Measurements from ENCODE around the gene RASSF4.

Gene RASSF4

DNA sequence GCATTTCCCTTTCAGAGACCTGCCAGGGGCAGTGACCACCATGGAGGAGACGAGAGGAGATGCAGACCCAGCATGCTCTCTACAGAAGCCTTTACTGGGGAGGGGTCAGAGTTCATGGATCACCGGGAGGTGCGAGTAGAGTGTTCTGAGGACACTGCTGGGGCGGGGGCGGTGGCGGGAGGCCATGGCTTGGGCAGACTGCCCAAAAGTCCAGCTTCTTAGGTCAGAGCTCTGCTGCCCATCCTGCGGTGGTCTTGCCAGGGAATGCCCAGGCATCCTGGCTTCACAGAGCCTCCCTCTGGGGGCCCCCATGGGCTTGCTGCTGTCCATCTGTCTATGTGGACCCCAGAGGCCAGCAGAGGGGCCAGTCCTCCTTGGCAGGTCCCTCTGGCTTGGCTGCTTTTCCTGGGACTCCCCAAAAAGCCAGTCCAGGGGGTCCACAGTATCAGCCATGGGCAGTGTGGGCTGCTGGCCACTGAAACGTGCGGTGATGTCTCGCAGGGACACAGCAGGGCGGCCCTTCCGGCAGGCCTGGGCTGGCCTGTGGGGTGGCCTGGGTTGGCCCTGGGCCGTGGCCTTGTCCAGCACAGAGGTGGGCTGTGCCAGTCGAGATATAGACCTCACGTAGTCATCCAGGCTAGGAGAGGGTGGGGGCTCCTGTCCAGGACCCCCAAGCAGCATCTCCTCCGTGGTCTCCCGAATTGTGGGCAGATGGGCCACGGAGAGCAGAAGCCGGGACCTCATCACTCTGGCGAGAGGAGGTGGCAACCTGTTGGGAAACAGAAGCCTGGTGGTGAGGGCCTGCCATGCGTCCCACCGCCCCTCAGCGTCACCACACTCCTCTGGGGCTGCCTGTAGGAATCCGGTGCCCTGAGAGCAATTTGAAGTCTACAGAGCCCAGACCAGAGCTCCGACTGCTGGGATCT, 17.9 kb downstream of the RASSF4 start:
- DNase-seq = no peak

DNA sequence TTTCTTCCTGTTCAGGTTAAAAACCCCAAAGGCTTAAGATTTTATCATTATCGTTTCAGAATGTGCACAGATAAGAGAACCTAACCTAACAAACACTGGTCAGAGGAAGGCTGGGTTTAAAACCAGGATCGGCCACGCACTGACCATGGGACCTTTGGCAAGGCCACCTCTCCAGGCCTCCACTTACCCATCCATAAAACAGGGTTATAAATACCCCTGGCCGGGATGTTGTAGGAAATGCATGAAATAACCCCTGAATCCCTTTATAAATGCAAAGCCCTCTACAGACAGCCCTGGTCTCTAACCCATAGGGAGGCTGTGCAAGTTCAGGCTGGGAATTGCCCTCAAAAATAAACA, 18.6 kb downstream of the RASSF4 start:
- no peak for DNase-seq

DNA sequence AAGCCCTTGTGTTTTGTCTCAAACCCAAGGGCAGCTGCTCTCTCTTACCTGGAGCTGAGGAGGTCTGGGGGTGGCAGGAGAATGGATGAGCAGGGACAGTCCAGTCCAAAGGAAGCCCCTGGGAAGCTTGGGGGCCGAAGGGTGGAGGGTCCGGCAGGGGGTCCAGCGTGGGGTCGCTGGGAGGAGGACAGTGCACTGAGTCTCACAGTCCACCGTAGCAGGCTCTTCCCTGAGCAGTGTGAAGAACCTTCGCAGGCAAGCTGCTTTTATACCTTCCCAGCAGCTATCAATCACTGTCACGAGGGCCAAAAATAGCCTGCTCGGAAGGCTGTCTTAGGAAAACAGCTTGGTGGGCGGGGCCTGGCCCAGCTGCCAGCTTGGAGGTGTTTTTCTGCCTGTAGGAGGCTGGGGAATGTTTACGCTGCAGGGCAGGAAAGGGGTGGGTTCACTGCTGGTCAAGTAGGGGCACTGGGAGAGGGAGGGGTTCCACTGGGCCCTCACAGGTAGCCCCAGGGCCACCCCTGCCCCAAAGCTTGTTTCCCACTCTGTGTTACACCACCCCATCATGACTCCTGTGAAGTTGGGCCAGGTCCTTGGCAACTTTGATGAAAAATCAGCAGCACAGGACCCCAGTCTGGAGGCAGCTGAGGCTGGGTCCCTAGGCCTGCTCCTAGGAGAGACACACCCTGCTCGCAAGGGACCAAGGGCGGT, 19.1 kb downstream of the RASSF4 start, which contains the start of gene DEPP1:
DEPP1 (minus strand) TSS at position 240 of the 711 bp plus-strand sequence. CDS start 779 bp downstream, outside the sequence.
- DNase-seq = no peak

DNA sequence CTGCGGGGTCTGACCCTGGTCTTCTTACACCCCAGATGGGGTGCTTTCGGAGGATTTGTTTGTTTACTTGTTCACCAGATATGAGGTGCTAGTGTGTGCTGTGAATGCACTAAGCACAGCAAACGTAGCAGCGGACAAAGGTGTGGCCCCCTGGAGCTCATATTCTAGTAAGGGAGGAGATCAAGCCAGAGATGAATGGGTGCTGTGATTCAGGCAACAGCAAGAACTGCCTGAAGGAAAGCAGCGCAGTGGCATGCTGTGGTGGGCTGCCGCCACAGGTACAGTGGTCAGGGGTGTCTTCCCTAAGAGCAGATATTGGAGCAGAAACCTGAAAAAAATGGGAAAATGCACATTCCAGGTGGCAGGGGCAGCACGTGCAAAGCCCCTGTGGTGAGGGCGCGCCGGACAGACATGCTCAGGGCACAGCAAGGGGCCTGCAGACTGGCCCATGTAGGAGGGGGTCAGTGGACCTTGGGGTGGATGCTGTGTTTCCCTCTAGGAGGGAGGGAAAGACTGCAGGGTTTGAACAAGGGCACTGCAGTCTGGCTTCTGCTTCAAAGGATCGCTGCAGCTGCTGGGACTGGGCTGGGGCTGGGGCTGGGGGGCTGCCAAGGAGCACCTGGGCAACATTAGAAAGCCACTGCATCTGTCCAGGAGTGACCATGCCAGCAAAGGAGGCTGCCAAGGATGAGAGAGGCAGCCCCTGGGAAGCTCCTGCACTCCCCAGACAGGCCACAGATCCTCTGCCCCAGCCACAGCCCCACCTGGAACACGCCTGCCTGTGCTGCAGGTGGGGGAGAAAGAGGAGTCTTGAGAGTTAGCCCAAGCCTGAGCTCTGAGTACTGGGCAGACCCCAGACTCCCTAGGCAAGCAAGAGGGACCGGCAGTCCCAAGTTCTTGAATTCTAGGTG, 19.9 kb downstream of the RASSF4 start:
- no peak for DNase-seq

DNA sequence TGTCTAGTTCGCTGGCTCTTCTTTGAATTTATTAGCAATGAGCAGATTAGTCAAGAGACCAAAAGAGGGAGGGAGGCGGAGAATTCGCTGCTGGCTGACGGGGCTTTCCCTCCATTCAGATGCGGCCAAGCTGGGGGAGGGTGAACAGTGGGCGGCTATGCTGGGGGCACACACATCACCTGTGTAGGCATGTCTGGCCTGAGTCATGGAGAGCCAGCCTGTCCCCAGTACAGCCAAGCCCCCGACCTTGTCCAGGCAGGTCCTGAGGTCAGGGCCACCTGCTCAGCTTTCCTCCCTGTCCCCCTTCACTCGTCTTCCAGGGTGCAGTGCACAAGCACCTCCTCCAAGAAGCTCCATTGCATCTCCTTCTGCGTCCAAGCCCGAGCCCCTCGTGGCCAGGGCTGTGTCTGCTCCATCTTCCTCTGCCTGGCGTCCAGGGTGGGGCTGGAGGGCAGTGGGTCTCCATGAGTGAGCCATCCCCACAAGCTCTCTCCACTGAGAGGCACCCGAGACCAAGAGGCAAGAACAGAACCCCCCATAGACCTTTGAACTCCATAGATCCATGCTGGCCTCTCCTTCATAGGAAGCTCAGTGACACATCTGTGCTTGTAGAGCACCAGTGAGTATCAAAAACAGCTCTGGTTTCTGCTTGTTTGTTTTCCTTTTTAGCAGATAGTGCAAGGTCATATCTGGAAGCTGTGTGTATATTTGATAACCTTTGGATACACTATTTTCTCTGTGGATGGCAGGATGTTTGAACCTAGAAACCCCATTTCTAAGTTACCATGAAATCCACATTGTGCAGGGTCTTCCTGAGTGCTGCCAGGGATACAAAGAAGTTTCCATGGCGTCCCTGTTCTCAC, 20.9 kb downstream of the RASSF4 start:
- DNase-seq = no peak

DNA sequence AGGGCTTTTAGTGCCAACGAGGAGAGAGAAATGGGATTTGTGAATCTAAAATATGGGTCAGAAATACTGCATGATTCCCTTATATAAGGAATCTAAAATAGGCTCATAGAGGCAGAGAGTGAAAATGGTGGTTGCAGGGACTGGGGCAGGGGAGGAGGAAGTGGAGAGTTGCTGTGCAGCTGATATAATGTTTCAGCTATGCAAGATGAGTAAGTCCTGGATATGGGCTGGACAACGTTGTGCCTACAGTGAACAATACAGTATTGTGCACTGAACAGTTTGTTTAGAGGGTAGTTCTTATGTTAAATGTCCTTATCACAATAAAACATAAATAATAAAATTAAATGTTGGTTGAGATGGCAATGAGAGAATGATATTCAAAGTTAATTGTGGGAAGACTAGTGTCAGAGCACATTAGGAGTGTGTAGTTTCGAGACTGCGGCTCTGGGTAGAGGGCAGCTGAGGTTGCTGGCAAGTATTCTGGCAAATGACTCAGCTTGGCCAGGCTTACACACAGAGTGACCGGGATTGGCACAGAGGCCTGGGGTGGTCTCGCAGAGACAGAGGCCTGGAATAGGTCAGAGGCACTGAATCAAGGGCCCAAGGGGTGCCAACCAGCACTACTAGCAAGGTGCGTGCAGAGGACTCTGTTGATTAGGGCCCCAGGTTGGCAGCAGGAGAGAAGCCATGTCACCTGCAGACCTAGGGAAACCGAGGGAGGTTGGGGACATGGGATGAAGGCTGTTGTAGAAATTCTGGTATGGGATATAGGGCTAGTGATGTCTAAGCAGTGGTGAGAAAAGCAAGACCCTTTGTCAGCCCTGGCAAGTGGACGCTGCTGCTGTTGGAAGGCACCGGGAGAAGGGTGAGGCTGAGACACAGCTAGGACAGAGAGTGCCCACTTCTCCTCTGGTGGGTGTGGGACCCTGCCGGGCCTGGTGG, 21.8 kb downstream of the RASSF4 start:
- no peak for DNase-seq

DNA sequence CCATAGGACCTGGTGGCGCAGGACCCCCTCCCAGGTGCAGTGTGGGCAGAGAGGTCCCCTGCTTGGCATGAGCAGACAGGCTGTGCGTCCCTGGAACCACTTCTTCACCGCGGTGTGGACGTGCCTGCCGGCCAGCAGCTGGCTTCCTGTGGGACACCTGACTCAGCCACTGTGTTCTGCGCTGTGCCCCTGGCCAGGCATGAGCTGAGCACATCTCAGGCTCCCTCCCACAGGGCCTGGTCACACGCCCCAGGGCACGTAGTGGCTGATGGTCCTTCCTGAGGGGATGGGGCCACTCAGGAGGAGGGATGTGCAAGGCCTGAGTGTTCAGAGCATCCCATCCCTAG, 22.5 kb downstream of the RASSF4 start:
- DNase-seq = no peak

DNA sequence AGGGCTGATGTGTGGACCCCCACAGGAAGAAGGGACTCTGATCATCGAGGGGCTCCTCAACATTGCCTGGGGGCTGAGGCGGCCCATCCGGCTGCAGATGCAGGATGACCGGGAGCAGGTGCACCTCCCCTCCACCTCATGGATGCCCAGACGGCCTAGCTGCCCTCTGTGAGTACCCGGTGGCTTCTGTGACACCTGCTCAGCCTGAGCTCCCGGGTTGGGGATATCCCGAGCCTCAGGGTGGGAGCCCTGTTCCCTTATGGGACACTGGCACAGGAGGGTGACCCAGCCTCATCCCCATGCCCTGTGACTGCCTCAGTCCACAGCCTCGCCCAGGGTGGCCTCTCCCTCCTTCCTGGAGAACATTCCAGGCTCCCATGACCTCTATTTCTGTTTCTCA, 22.9 kb downstream of the RASSF4 start:
- DNase-seq = no peak

DNA sequence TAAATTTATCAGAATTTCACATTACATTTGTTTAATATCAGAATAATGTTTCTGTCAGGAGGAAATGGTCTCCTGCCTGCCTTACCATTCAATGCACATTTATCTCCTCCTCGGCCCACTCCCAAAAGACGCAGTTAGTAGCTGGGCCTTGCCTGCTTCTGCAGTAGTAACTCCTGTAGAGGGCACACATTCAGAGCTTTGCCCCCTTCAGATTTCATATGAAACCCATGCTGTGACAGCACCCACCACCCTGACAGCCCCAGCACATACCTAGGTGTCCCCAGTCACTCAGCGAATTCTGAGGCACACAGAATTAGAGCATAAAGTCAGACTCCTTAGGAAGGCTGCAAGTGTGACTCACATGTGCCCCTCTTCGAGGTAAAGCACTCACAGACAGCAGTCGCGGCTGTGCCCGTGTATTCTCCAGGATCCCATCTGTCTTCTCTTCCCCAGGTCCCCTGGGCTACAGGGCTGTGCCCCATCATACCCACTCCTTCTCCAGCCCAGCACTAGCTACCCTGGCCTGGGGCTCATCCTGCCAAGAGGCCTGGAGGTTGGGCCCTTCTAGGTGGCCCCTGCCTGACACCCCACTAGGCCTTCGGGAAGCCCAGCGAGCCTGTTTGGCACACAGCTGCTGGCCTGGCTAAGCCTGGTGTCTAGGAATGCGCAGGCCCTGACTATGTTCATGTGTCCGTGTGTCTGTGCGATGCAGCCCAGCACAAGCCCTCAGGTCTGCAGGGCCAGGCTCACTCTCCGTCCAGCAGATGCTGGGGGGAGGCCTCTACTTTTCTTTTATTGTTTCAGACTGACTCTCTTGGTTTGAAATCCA, 23.7 kb downstream of the RASSF4 start:
- no peak for DNase-seq

DNA sequence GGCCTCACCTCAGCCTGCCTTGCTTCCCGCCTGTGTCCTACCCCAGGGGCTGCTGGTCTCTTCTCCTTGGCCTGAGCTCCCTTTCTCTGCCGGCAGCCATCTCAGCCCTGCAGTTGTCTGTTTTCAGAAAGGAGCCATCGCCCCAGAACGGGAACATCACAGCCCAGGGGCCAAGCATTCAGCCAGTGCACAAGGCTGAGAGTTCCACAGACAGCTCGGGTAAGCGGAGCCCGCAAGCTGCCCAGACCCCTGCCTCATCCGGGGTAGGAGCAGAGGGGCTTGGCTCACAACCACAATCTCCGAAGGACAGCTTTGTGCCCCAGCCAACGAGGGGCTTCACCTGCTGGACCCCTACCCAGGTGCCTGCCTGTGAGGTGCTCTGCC, 24.3 kb downstream of the RASSF4 start:
- no peak for DNase-seq

DNA sequence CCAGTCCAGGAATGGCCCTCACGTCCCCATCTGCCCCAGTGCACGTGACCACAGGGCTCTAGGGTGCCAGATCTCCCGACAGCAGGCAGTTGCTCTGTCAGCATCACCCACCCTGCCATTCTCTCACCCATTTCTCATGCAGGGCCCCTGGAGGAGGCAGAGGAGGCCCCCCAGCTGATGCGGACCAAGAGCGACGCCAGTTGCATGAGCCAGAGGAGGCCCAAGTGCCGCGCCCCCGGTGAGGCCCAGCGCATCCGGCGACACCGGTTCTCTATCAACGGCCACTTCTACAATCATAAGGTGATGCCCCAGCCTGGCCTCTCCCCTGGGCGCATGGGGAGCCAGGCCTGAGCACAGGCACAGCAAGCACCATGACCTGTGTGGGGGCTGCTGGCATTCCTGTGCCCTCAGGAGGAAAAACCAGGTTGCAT, 25.1 kb downstream of the RASSF4 start:
- no peak for DNase-seq

DNA sequence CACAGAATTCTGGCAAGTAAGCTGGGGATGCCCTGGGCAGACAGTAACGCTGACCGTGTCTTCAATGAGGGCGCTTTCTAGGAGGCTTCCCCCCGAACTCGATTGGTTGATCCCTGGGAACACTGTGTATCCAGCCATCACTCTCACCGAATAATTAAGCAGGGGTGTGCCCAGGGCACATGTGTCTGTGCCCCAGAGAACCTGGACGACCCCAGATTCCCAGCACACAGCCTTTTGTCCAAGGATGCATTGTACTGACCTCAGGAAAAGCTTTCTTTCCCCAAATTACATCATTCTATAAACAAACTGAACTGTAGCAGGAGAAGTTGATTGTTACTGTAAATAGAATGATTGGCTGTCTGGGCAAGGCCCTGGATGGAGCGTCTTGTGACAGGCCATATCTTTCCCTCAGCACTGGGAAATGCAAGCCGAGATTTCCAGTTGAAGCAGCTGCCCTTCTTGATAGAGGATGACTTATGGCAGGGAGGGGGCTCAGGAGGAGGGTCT, 25.6 kb downstream of the RASSF4 start:
- DNase-seq = no peak

DNA sequence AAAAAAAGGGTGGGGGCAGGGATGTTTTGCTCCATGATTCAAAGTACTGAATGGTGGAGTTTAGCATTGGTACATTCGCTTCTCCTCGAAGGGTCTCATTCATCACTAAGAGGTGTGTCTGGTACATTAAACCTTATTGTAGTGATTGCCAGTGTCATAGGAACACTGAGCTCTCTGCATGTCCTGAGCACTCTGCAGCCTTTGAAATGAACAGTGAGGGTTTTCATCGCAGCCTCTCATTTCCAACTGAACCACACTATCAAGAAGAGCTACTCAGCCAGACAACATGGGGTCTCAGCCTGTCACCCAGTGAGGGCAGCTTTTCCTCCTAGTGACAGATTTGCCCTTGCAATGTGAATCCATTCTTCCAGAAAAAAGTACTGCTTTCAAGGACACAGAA, 26.6 kb downstream of the RASSF4 start:
- DNase-seq = no peak

DNA sequence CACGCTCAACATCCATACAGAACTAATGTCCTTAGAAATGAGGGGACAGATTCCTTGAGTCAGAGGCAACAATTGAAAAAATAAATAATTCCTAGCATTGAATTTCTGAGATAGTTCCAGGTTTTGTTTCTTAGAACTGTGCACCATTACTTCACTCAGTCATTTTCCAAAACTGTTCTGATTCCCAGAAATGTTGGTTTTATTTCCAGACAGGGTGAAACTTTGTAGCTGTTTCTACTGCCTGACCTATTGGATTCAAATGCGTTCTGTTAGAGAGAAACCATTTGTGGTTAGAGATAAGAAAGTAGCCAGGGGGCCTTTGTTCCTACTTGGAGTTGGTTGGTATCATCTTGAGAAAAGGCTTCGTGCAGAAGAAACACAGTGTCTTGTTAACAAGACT, 27.1 kb downstream of the RASSF4 start:
- no peak for DNase-seq

DNA sequence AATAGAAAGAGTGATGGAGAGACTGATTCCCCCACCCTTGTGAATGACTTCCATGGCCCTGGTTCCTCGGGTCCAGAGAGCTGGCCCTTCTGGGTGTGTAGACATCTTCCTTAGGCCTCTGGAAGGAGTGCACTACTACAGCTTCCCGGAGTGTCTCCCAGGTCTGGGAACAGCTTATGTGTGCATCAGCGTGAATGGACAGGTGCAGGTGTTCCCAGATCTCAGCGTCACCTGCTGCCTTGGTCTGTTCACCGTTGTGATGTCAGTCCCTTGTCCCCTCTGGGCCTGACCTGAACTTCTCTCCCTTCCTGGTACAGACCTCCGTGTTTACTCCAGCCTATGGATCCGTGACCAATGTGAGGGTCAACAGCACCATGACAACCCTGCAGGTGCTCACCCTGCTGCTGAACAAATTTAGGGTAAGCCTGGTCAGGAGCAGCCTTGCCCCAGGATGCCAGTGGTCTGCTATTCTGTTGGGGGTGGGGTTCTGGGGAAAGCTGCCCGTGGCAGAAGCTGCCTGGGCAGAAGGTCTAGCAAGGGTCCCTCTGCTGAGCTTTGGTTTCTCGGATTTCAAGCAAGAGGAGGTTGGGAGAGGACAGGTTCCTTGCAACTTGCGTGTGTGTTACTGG, 29.5 kb downstream of the RASSF4 start:
- DNase-seq = no peak

DNA sequence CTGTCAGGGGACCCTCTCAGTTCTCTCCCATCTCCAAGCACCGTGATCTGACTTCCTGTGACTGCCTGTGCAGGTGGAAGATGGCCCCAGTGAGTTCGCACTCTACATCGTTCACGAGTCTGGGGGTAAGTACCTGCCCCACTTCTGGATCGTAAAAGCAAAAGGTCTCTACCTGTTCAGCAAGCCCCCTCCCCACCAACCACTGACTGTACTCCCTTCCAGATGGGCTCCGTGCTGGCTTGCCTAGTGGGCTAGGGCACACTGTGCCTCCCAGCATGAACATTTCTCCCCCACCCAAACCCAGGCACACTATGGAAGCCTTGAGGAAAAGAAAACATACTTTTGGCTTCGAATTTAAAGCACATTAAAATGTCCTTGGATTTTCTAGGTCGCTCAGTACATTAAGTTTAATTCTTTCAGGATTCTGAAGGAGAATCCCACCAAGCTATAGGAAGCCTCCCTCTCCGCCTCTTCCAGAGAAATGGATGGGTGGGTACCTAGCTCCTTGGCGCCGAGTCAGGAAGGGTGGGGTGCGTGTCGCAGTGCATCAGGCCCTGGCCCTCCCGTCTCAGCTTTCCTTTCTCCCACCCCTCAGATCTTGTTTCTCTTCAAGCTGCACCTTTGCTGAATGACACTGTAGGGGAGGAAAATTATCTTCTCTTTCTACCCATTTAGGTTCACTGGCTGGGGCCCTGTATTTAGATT, 30.1 kb downstream of the RASSF4 start:
- no peak for DNase-seq

DNA sequence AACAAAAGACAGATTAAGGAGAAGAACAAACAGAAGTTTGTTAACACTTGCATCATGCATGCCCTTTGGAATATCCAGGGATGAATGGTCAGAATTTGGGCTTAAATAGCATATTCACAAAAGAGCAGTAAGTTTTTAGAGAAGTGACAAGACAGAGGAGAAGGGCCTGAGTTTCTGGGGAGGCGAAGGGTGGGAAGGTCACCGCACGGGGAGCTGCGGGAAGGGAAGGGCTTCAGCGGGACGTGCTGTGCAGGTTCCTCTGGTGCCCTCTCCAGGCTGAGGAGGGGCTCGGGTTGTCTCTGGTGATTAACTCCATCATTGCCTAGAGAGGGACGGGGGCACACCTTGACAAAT, 30.7 kb downstream of the RASSF4 start:
- no peak for DNase-seq

DNA sequence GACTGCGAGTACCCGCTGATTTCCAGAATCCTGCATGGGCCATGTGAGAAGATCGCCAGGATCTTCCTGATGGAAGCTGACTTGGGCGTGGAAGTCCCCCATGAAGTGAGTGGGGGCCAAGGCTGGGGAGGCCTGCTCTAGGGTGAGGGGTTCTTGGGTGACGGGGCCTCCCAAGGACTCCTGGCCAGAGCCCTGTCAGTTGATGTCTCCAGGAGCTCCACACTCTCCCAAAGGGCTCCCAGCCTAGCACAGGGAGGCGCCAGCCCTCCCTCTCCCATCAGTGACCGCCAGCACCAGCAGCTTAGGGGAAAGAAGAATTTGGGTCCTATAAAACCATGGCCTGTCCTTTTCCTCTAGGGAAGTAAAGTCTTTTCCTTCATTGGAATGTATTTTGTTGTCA, 31.4 kb downstream of the RASSF4 start:
- no peak for DNase-seq

DNA sequence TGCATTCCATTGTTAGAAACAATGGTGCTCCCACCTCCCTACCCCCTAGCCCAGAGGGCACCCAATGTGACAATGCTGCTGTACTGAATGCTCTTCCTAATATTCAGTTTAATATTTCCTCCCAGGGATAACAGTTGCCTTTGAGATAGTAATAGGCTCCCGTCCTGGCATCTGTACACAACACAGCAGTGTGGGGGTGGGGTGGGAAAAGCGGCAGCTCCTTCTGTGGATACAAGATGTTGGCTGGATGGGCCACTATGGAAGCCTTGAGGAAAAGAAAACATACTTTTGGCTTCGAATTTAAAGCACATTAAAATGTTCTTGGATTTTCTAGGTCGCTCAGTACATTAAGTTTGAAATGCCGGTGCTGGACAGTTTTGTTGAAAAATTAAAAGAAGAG, 32.0 kb downstream of the RASSF4 start:
- DNase-seq = no peak

Data from CD4-positive, alpha-beta T cell treated with Interleukin-12 subunit alpha and Interleukin-12 subunit beta, for 1 hour (primary cell).